ENCODE measurements around the gene LRRC28.

- TF ChIP-seq, protein P1, sequence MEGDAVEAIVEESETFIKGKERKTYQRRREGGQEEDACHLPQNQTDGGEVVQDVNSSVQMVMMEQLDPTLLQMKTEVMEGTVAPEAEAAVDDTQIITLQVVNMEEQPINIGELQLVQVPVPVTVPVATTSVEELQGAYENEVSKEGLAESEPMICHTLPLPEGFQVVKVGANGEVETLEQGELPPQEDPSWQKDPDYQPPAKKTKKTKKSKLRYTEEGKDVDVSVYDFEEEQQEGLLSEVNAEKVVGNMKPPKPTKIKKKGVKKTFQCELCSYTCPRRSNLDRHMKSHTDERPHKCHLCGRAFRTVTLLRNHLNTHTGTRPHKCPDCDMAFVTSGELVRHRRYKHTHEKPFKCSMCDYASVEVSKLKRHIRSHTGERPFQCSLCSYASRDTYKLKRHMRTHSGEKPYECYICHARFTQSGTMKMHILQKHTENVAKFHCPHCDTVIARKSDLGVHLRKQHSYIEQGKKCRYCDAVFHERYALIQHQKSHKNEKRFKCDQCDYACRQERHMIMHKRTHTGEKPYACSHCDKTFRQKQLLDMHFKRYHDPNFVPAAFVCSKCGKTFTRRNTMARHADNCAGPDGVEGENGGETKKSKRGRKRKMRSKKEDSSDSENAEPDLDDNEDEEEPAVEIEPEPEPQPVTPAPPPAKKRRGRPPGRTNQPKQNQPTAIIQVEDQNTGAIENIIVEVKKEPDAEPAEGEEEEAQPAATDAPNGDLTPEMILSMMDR (conservative IDR thresholded peaks at IDR 0.05; ENCODE audit: low read depth, low read length) = no peak
- no peak for TF ChIP-seq POLR2A (IDR thresholded peaks at IDR 0.05; ENCODE audit: low read depth, low read length)
- TF ChIP-seq RAD21 (IDR thresholded peaks at IDR 0.05; ENCODE audit: low read length) = no peak
- no peak for TF ChIP-seq CHD1 (IDR thresholded peaks at IDR 0.05; ENCODE audit: low read depth, low read length)
- TF ChIP-seq MXI1 (IDR thresholded peaks at IDR 0.05; ENCODE audit: borderline replicate concordance, low read depth, low read length) = no peak
- TF ChIP-seq RFX5 (IDR thresholded peaks at IDR 0.05; ENCODE audit: low read depth, low read length) = no peak
- TF ChIP-seq MAZ (IDR thresholded peaks at IDR 0.05; ENCODE audit: borderline replicate concordance, low read depth, low read length) = no peak
- TF ChIP-seq CEBPB (IDR thresholded peaks at IDR 0.05; ENCODE audit: low read depth, low read length) = no peak
- TF ChIP-seq MAFK (IDR thresholded peaks at IDR 0.05; ENCODE audit: low read depth, low read length) = no peak
- TF ChIP-seq BHLHE40 (IDR thresholded peaks at IDR 0.05; ENCODE audit: low read depth, low read length) = no peak
- TF ChIP-seq RCOR1 (IDR thresholded peaks at IDR 0.05; ENCODE audit: insufficient replicate concordance, low read length) = no peak
Measured at GRCh38 chr15:99435877-99436541, 184.7 kb downstream of the LRRC28 start.
